PFSK-1 (cell line): Measurements from ENCODE around the gene CEP63.

Source experiments
- FOXP2 ChIP-seq: optimal IDR thresholded peaks from 2 replicates; pipeline ENCODE3; 2011; ENCODE audit warnings: borderline replicate concordance, control low read depth, inconsistent platforms; ENCODE audit not compliant: insufficient read depth; ENCODE audit errors: extremely low read length, extremely low read depth
- POLR2AphosphoS5 ChIP-seq: IDR thresholded peaks from 2 replicates; pipeline ENCODE4 v1.6.1; 2012; ENCODE audit warnings: low read depth, mild to moderate bottlenecking, control low read depth, low read length, moderate library complexity
- TAF1 ChIP-seq: IDR thresholded peaks from 2 replicates; pipeline ENCODE4 v1.6.1; 2012; ENCODE audit warnings: low read length, control low read depth, borderline replicate concordance; ENCODE audit not compliant: insufficient read depth
- TF ChIP-seq, protein P1 (sequence below), 2 experiments: IDR thresholded peaks; 2 replicates each; pipeline versions ENCODE4 v1.6.1 to v1.8.0; 2011 to 2012; ENCODE audit warnings: low read depth in 2 of 2, low read length in 2 of 2, control low read depth in 1 of 2, inconsistent platforms in 1 of 2, mild to moderate bottlenecking in 1 of 2, moderate library complexity in 1 of 2; ENCODE audit not compliant: insufficient read depth in 1 of 2

DNA sequence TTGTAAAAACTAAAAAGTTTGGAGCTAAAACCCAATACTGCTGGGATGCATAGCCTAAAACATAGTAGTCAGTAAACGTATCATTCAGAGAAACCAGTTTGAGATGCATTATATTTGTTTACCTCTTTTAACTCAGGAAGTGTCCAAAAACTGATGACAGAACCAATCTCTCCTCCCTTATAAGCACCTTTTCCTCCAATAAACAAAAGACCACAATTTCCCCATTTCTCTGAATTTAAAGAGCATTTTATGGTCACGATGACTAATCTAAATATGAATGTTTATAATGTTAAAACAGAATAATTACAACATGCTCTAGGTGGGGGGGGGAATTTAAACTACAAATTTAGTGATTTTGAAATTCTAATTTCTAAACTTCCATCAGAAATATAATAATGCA lies 58.5 kb downstream of the CEP63 start:
- TF ChIP-seq POLR2AphosphoS5 (no peak), FOXP2 (no peak), TAF1 (no peak)
- TF ChIP-seq, protein P1, sequence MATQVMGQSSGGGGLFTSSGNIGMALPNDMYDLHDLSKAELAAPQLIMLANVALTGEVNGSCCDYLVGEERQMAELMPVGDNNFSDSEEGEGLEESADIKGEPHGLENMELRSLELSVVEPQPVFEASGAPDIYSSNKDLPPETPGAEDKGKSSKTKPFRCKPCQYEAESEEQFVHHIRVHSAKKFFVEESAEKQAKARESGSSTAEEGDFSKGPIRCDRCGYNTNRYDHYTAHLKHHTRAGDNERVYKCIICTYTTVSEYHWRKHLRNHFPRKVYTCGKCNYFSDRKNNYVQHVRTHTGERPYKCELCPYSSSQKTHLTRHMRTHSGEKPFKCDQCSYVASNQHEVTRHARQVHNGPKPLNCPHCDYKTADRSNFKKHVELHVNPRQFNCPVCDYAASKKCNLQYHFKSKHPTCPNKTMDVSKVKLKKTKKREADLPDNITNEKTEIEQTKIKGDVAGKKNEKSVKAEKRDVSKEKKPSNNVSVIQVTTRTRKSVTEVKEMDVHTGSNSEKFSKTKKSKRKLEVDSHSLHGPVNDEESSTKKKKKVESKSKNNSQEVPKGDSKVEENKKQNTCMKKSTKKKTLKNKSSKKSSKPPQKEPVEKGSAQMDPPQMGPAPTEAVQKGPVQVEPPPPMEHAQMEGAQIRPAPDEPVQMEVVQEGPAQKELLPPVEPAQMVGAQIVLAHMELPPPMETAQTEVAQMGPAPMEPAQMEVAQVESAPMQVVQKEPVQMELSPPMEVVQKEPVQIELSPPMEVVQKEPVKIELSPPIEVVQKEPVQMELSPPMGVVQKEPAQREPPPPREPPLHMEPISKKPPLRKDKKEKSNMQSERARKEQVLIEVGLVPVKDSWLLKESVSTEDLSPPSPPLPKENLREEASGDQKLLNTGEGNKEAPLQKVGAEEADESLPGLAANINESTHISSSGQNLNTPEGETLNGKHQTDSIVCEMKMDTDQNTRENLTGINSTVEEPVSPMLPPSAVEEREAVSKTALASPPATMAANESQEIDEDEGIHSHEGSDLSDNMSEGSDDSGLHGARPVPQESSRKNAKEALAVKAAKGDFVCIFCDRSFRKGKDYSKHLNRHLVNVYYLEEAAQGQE (IDR thresholded peaks at IDR 0.05; ENCODE audit: insufficient read depth in 1 of 2, low read depth in 2 of 2, low read length in 2 of 2) = no peak
